ENCODE measurements around the gene HCFC2.

DNA sequence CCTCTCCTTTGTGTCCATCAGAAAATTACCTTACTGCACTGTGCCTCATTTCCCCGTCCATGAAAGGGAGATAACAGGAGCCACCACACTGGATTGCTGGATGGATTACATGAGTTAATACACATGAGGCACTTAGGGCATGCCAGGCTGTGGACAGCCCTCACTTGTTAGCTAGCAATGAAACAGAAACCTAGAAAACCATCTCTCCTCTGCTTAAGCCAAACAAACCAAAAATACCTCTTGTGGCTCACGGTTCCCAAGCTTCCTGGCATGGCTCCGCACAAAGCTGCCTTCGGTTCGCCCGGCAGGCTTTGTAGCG lies 660 bp upstream of the HCFC2 start:
- TF ChIP-seq, protein P1, sequence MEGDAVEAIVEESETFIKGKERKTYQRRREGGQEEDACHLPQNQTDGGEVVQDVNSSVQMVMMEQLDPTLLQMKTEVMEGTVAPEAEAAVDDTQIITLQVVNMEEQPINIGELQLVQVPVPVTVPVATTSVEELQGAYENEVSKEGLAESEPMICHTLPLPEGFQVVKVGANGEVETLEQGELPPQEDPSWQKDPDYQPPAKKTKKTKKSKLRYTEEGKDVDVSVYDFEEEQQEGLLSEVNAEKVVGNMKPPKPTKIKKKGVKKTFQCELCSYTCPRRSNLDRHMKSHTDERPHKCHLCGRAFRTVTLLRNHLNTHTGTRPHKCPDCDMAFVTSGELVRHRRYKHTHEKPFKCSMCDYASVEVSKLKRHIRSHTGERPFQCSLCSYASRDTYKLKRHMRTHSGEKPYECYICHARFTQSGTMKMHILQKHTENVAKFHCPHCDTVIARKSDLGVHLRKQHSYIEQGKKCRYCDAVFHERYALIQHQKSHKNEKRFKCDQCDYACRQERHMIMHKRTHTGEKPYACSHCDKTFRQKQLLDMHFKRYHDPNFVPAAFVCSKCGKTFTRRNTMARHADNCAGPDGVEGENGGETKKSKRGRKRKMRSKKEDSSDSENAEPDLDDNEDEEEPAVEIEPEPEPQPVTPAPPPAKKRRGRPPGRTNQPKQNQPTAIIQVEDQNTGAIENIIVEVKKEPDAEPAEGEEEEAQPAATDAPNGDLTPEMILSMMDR (IDR thresholded peaks at IDR 0.05), result no peak
- no peak for TF ChIP-seq POLR2A (IDR thresholded peaks at IDR 0.05)
